ENCODE results near the gene SORCS1.

DNA sequence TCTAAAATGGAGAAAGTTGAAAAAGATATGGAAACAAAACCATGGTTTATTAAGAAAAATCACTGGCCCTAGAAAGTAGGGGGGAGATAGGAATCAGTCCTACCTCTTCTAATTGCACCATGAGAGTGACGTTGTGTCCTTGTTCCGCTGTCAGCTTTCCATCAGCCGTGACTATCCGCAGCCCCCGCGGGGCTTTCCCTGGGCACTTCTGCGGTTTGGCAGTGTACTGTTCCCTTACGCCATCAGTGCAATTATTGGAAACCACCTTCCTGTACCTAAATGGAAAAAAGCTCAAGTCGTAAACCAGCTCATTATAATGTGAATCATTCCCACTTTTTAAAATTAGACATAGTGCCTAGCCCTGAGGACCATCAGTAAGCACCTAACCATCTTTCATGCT is 512.2 kb downstream of the SORCS1 start:
- TF ChIP-seq, protein P1, sequence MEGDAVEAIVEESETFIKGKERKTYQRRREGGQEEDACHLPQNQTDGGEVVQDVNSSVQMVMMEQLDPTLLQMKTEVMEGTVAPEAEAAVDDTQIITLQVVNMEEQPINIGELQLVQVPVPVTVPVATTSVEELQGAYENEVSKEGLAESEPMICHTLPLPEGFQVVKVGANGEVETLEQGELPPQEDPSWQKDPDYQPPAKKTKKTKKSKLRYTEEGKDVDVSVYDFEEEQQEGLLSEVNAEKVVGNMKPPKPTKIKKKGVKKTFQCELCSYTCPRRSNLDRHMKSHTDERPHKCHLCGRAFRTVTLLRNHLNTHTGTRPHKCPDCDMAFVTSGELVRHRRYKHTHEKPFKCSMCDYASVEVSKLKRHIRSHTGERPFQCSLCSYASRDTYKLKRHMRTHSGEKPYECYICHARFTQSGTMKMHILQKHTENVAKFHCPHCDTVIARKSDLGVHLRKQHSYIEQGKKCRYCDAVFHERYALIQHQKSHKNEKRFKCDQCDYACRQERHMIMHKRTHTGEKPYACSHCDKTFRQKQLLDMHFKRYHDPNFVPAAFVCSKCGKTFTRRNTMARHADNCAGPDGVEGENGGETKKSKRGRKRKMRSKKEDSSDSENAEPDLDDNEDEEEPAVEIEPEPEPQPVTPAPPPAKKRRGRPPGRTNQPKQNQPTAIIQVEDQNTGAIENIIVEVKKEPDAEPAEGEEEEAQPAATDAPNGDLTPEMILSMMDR (IDR thresholded peaks at IDR 0.05; ENCODE audit: low read depth, low read length, missing input control) = no peak
- no peak for TF ChIP-seq RAD21 (IDR thresholded peaks at IDR 0.05)
